ENCODE measurements around the gene SLMAP. TPM values are rescaled to one million over a fixed set of nuclear protein-coding genes. Genes with fewer than 3 reads are reported as not detected.

The SLMAP gene
- total and polyA plus RNA-seq, 9 donors: 39.3 to 63.2 (median 47.6) TPM

- peaks cover 17% of the 10 kb centered on the region for H3K4me1 ChIP-seq (ENCODE audit: control insufficient read depth, insufficient read depth, low read length)
- no peak overlapping the region for H3K4me3 ChIP-seq (ENCODE audit: low read length)
- H3K27me3 ChIP-seq (ENCODE audit: control insufficient read depth, insufficient read depth, low read length): no peaks in the 10 kb centered on the region
- H3K9me3 ChIP-seq (replicated peaks; ENCODE audit: control insufficient read depth, low read depth, low read length): no peaks in the 10 kb centered on the region
- DNase-seq: peak; percentile 28
- 75% methylated on average over 2 of the region's 5 CpGs for WGBS (ENCODE audit: insufficient coverage)
- H3K36me3 ChIP-seq (ENCODE audit: control insufficient read depth, insufficient read depth, low read length): no peaks in the 10 kb centered on the region
- H3K27ac ChIP-seq (ENCODE audit: low read length): no peak overlapping the region
These were observed 205.8 kb downstream of the SLMAP start for GRCh38 chr3:57961828-57962447.

DNA sequence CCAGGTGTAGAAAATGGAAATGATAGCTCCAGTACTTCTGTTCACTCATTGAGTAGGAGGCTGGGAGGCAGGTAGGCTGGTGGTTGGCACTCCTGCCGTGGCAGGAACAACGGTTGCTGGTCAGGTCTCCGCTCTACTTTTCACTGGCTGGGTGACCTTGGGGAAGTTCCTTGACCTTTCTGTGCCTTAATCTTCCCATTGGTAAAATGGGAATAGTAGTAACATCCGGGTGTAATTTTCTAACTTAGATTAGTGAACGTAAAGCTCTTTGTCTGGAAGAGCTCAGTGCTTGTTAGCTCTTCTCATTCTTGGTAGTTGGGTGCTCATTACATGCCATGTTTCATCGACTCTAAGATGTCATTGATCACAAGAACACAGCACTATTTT lies 206.3 kb downstream of the SLMAP start:
- no peak overlapping the region for H3K4me3 ChIP-seq (ENCODE audit: low read length)
- H3K9me3 ChIP-seq (replicated peaks; ENCODE audit: control insufficient read depth, low read depth, low read length): no peaks in the 10 kb centered on the region
- DNase-seq: no peak
- no peaks in the 10 kb centered on the region for H3K36me3 ChIP-seq (ENCODE audit: control insufficient read depth, insufficient read depth, low read length)
- no CpG with 5 or more reads among the region's 6 CpGs for WGBS (ENCODE audit: insufficient coverage)
- no peaks in the 10 kb centered on the region for H3K27me3 ChIP-seq (ENCODE audit: control insufficient read depth, insufficient read depth, low read length)
- H3K4me1 ChIP-seq (ENCODE audit: control insufficient read depth, insufficient read depth, low read length): peaks cover 17% of the 10 kb centered on the region
- H3K27ac ChIP-seq (ENCODE audit: low read length): no peak overlapping the region

- H3K27me3 ChIP-seq (ENCODE audit: control insufficient read depth, insufficient read depth, low read length): no peaks in the 10 kb centered on the region
- no peak for DNase-seq
- no peaks in the 10 kb centered on the region for H3K9me3 ChIP-seq (replicated peaks; ENCODE audit: control insufficient read depth, low read depth, low read length)
- H3K4me1 ChIP-seq (ENCODE audit: control insufficient read depth, insufficient read depth, low read length): peaks cover 14% of the 10 kb centered on the region
- H3K36me3 ChIP-seq (ENCODE audit: control insufficient read depth, insufficient read depth, low read length): no peaks in the 10 kb centered on the region
- 75% methylated on average over 2 of the region's 7 CpGs for WGBS (ENCODE audit: insufficient coverage)
- H3K27ac ChIP-seq (ENCODE audit: low read length): no peak overlapping the region
- no peak overlapping the region for H3K4me3 ChIP-seq (ENCODE audit: low read length)
These were observed 207.8 kb downstream of the SLMAP start for GRCh38 chr3:57963811-57964346.

DNA sequence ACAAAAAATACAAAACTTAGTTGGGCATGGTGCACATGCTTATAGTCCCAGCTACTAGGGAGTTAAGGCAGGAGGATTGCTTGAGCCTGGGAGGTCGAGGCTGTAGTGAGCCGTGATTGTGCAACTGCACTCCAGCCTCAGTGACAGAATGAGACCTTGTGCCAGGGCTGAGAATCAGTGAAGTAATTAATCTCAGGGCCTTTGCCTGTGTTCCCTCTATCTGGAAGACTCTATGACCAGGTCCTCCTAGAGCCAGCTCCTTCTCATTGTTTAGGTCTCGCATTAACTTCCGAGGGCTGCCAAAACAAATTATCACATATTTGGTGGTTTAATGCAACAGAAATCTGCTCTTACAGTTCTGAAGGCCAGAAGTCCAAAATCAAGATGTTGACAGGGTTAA lies 210.7 kb downstream of the SLMAP start:
- H3K27ac ChIP-seq (ENCODE audit: low read length): no peak overlapping the region
- H3K36me3 ChIP-seq (ENCODE audit: control insufficient read depth, insufficient read depth, low read length): no peaks in the 10 kb centered on the region
- no peaks in the 10 kb centered on the region for H3K27me3 ChIP-seq (ENCODE audit: control insufficient read depth, insufficient read depth, low read length)
- 35% methylated on average over 2 of the region's 4 CpGs for WGBS (ENCODE audit: insufficient coverage)
- peaks cover 5% of the 10 kb centered on the region for H3K4me1 ChIP-seq (ENCODE audit: control insufficient read depth, insufficient read depth, low read length)
- no peaks in the 10 kb centered on the region for H3K9me3 ChIP-seq (replicated peaks; ENCODE audit: control insufficient read depth, low read depth, low read length)
- no peak for DNase-seq
- H3K4me3 ChIP-seq (ENCODE audit: low read length): no peak overlapping the region

GRCh38 chr3:57967590-57967989 lies 211.5 kb downstream of the SLMAP start:
- Histone ChIP-seq H3K9me3 (replicated peaks; ENCODE audit: control insufficient read depth, low read depth, low read length) (no peaks in the 10 kb centered on the region), H3K27ac (ENCODE audit: low read length) (no peak overlapping the region), H3K4me3 (ENCODE audit: low read length) (no peak overlapping the region), H3K4me1 (ENCODE audit: control insufficient read depth, insufficient read depth, low read length) (peaks cover 9% of the 10 kb centered on the region), H3K36me3 (ENCODE audit: control insufficient read depth, insufficient read depth, low read length) (no peaks in the 10 kb centered on the region), H3K27me3 (ENCODE audit: control insufficient read depth, insufficient read depth, low read length) (no peaks in the 10 kb centered on the region)
- WGBS (ENCODE audit: insufficient coverage): 83% methylated on average over 4 of the region's 9 CpGs
- no peak for DNase-seq

DNA sequence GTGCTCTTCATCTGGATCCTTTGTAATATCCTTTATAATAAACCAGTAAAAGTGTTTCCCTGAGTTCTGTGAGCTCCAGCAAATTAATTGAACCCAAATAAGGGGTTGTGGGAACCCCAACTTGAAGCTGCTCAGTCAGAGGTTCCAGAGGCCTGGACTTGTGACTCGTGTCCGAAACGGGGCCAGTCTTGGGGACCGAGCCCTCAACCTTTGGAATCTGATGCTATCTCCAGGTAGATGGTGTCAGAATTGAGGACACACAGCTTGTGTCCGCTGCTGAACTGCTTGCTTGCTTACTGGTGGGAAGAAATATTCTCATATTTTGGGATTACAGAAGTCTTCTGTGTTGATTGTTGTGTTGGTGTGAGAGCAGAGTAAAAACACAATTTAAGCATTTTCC lies 212.4 kb downstream of the SLMAP start:
- Histone ChIP-seq H3K36me3 (ENCODE audit: control insufficient read depth, insufficient read depth, low read length) (no peaks in the 10 kb centered on the region), H3K27ac (ENCODE audit: low read length) (no peak overlapping the region), H3K9me3 (replicated peaks; ENCODE audit: control insufficient read depth, low read depth, low read length) (no peaks in the 10 kb centered on the region), H3K4me1 (ENCODE audit: control insufficient read depth, insufficient read depth, low read length) (peaks cover 9% of the 10 kb centered on the region), H3K4me3 (ENCODE audit: low read length) (no peak overlapping the region), H3K27me3 (ENCODE audit: control insufficient read depth, insufficient read depth, low read length) (no peaks in the 10 kb centered on the region)
- 87% methylated on average over 4 of the region's 5 CpGs for WGBS (ENCODE audit: insufficient coverage)
- no peak for DNase-seq

GRCh38 chr3:57971975-57972374 lies 215.9 kb downstream of the SLMAP start:
- peak overlapping the region; percentile 67 for H3K27ac ChIP-seq (ENCODE audit: low read length)
- H3K9me3 ChIP-seq (replicated peaks; ENCODE audit: control insufficient read depth, low read depth, low read length): no peaks in the 10 kb centered on the region
- WGBS (ENCODE audit: insufficient coverage): 68% methylated on average over 2 of the region's 4 CpGs
- H3K36me3 ChIP-seq (ENCODE audit: control insufficient read depth, insufficient read depth, low read length): no peaks in the 10 kb centered on the region
- H3K27me3 ChIP-seq (ENCODE audit: control insufficient read depth, insufficient read depth, low read length): no peaks in the 10 kb centered on the region
- no peak overlapping the region for H3K4me3 ChIP-seq (ENCODE audit: low read length)
- H3K4me1 ChIP-seq (ENCODE audit: control insufficient read depth, insufficient read depth, low read length): peaks cover 13% of the 10 kb centered on the region
- no peak for DNase-seq

GRCh38 chr3:57972531-57973111 lies 216.5 kb downstream of the SLMAP start:
- Histone ChIP-seq H3K4me1 (ENCODE audit: control insufficient read depth, insufficient read depth, low read length) (peaks cover 13% of the 10 kb centered on the region), H3K27ac (ENCODE audit: low read length) (peak overlapping the region; percentile 67)
- WGBS (ENCODE audit: insufficient coverage): 61% methylated on average over 6 of the region's 9 CpGs

GRCh38 chr3:57973715-57974477 lies 217.8 kb downstream of the SLMAP start:
- no peak for DNase-seq
- no peak overlapping the region for H3K27ac ChIP-seq (ENCODE audit: low read length)

More at GRCh38 chr3:57972531-57973111, 216.5 kb downstream of the SLMAP start:
- Histone ChIP-seq H3K27me3 (ENCODE audit: control insufficient read depth, insufficient read depth, low read length) (no peaks in the 10 kb centered on the region), H3K9me3 (replicated peaks; ENCODE audit: control insufficient read depth, low read depth, low read length) (no peaks in the 10 kb centered on the region), H3K4me3 (ENCODE audit: low read length) (no peak overlapping the region), H3K36me3 (ENCODE audit: control insufficient read depth, insufficient read depth, low read length) (no peaks in the 10 kb centered on the region)
- DNase-seq: no peak

DNA sequence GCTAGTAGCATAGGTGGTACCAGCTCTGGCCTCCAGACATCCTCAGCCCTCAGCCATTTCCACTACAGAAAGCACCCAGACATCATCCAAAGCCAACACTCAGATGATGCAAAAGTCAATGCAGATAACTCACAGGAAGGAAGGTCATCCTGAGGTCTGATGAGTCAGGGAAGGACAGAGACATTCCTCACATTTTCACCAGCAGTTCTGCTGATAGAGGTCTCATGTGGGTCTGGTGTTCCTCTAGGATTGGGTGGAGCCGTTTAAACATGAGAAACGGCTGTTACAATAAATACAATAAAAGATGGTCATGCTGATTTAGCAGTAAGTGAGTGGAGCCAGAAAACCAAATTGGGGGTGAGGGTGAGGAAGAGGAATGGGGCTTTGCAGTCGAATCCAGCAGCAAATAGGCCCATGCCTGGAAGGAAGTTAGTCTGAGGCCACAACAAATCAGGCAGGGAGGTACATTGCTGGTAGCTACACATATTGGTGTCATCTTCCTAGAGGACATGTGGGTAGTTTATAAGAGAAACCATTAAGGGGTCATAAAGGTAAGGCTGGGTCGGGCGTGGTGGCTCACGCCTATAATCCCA lies 218.8 kb downstream of the SLMAP start:
- no peak overlapping the region for H3K27ac ChIP-seq (ENCODE audit: low read length)
- WGBS (ENCODE audit: insufficient coverage): 65% methylated on average over 4 of the region's 6 CpGs
- peak; percentile 48 for DNase-seq
- no peaks in the 10 kb centered on the region for H3K9me3 ChIP-seq (replicated peaks; ENCODE audit: control insufficient read depth, low read depth, low read length)
- H3K36me3 ChIP-seq (ENCODE audit: control insufficient read depth, insufficient read depth, low read length): no peaks in the 10 kb centered on the region
- no peak overlapping the region for H3K4me3 ChIP-seq (ENCODE audit: low read length)
- peaks cover 13% of the 10 kb centered on the region for H3K4me1 ChIP-seq (ENCODE audit: control insufficient read depth, insufficient read depth, low read length)
- no peaks in the 10 kb centered on the region for H3K27me3 ChIP-seq (ENCODE audit: control insufficient read depth, insufficient read depth, low read length)

More at GRCh38 chr3:57973715-57974477, 217.8 kb downstream of the SLMAP start:
- 92% methylated on average over 5 of the region's 13 CpGs for WGBS (ENCODE audit: insufficient coverage)
- Histone ChIP-seq H3K36me3 (ENCODE audit: control insufficient read depth, insufficient read depth, low read length) (no peaks in the 10 kb centered on the region), H3K4me1 (ENCODE audit: control insufficient read depth, insufficient read depth, low read length) (peaks cover 13% of the 10 kb centered on the region), H3K9me3 (replicated peaks; ENCODE audit: control insufficient read depth, low read depth, low read length) (no peaks in the 10 kb centered on the region), H3K27me3 (ENCODE audit: control insufficient read depth, insufficient read depth, low read length) (no peaks in the 10 kb centered on the region), H3K4me3 (ENCODE audit: low read length) (no peak overlapping the region)

All from muscle of leg (tissue), 11 donors.